Brain pericyte (primary cell): ENCODE results near the gene SLC44A1.

Experiments
- DNase-seq: peaks from one replicate; pipeline ENCODE4 v3.0.0-alpha.2; 2012; ENCODE audit warnings: low read depth, low spot score

The SLC44A1 gene

GRCh38 chr9:105302728-105303127 lies 58.3 kb downstream of the SLC44A1 start:
- no peak for DNase-seq

DNA sequence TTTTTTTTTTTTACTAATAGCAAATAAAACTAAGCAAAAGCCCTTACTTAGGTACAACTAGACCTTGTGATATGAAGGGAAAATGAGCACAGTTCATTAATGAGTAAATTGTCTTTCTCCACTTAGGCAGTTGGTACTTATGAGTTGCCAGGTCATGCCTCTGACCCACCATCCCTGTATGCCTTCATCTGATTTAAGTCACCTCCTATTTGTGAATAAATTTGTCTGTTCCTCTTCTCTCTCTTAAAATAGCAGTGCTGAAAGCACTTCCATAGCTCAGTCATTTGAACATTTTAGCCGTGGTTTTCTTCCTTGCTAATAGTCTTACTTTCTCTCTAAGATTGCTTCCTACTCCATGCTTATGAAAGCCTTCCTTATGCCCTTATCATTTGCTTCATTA lies 61.4 kb downstream of the SLC44A1 start:
- DNase-seq, result no peak

GRCh38 chr9:105306351-105307140 lies 62.1 kb downstream of the SLC44A1 start:
- no peak for DNase-seq

DNA sequence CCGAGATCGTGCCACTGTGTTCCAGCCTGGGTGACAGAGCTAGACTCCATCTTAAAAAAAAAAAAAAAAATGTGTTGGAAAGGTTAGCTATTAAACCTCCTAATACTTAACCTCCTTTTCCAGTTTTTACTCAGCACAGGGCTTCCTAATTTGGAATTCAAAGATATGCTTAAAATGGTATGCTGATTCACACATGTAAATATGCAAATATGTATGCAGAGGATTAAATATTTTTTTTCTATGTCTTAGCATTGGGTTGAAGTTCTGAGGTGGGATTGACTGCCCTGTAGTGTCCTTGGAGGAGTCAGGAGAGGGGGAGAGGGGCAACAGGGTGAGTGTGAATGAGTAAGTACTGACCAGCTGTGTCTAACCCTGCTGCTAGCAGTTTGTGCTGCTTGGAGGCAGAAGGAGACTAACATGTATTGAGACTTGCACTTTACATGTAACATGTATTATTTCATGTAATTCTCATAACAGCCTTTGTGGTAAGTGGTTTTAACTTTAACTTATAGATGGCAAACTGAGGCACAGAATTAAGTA lies 63.2 kb downstream of the SLC44A1 start:
- DNase-seq, result no peak

GRCh38 chr9:105308461-105309341 lies 64.2 kb downstream of the SLC44A1 start:
- DNase-seq, result no peak

DNA sequence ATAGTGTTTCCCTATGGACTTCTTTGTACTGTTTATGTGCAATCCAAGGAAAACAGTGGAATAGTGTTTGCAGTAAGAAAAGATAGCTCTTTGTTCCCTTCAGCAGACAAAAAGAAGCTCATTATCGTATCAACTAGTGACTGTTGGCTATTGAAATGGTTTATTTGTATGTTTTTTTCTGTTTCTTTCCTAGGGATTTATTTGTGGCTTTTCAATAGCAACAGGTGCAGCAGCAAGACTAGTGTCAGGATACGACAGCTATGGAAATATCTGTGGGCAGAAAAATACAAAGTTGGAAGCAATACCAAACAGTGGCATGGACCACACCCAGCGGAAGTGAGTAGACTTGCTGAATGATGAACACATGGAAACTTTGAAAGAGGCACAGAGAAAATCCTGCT lies 65.1 kb downstream of the SLC44A1 start:
- DNase-seq, result no peak

DNA sequence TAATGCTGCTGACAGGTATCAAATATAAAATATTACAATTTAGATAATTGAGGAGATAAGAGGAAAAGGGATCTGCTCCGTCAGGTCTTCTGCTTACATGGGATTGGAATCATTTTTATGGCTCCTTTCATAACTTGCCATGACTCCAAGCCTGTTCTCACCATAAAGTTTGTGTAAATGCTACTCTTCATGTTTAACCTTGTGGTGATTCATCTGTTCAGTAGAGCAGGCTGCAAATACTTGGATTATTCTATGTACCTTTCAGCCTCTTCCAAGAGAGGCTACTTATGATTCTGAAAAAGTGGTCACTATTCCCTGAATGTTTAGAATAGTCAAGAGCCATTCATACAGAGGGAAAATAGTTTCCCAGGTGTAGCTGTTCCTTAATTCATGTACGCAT lies 66.9 kb downstream of the SLC44A1 start:
- DNase-seq, result no peak

DNA sequence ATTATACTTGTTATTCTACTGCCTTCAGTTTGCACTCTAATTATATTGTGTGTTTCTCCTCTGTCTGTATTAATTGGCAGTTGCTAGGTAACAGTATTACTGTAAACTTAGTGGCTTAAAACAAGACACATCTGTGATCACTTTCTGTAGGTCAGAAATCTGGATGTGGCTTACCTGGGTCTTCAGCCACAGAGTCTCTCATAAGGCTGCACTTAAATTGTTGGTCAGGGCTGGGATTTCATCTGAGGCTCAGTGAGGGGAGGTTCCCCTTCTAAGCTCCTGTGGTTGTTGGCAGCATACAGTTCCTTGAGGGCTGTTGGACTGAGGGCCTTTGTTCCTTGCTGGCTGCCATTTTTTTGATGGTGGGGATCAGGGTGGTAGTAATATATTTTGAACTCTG lies 68.8 kb downstream of the SLC44A1 start:
- DNase-seq, result no peak

GRCh38 chr9:105316703-105317102 lies 72.3 kb downstream of the SLC44A1 start:
- DNase-seq, result no peak

GRCh38 chr9:105318729-105319191 lies 74.3 kb downstream of the SLC44A1 start:
- DNase-seq, result no peak

DNA sequence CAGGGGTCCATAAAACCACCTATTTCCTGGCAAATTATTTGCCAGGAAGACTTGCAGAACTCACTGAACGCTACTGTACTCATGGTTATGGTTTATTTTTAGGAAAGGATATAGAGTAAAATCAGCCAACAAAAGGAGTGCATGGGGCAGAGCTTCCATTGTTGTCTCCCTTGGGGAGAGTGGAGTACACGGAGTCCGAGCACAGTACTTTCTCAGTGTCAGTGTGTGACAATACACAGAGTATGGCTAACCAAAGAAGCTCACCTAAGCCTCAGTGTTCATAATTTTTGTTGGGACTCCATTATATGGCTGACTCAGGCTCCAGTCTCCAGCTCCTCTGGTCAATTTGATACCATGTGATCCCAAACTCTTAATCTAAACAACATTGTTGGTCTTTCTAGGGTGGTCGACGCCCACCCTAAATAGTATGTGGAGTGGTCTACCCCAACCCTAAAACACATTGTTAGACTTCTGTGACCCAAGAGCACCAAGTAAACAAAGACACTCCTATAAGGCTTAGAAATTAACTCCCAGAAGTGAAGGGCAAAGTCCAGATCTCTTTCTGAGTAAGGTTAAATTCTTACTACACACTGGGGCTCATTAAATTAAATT lies 74.9 kb downstream of the SLC44A1 start:
- DNase-seq, result no peak

GRCh38 chr9:105320568-105320967 lies 76.1 kb downstream of the SLC44A1 start:
- no peak for DNase-seq

- no peak for DNase-seq
These were observed 83.8 kb downstream of the SLC44A1 start for GRCh38 chr9:105328296-105328695.

- no peak for DNase-seq
These were observed 84.6 kb downstream of the SLC44A1 start for GRCh38 chr9:105328872-105329718.

GRCh38 chr9:105329719-105330062 lies 85.2 kb downstream of the SLC44A1 start:
- no peak for DNase-seq

- DNase-seq, result no peak
These were observed 85.8 kb downstream of the SLC44A1 start for GRCh38 chr9:105330201-105330600.

DNA sequence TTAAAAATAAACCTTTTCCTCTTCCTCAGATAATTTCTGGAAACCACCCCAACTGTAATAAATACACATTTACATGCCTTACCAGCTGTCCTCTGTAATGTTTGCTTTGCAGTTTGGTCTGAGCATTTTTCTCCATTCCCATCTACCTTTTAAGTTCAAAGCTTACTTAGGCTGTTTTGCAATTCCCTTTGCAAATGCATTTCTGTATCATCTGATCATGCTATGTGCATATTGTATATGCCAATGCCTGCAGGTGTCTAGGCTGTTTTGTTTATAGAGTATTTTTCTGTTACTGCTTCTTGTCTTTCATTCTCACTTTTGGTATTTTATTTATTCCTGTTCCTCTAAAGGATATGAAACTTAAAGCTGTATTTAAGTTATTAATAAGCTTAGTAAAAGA lies 86.3 kb downstream of the SLC44A1 start:
- DNase-seq, result no peak

DNA sequence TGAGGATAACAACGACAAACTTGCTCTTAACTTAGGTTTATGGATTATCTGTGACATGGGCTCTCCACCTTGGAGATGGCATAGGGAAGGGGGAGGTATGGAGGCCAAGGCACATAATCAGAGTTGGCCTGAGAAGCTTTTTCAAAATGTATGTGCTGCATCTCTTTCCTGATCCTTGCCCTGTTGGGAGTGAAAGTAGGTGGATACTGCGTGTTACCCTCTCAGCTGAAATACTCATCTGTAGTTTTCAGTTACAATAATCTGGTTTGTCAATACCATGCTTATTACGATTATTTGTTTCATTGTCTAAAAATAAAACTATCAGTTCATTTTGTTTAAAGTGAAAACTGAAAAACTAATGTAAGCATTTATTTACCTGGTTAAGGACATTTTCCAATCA lies 86.7 kb downstream of the SLC44A1 start:
- DNase-seq, result no peak

DNA sequence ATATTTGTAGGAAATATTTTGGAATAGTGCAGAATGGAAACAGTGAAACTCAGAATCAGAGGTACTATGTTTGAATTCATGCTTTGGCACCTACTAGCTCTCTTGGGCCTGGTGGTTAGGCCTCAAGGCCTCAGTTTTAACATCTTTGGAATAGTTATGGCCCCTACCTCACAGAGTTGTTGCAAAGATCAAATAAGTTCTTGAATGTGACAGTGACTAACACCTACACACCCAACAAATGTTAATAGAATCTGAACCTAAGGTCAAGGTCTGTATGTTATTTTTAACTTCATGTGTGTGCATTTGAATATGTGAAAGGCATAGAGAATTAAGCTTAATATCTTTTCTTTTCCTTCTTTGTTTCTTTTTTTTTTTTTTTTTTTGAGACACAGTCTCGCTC lies 87.3 kb downstream of the SLC44A1 start:
- no peak for DNase-seq

DNA sequence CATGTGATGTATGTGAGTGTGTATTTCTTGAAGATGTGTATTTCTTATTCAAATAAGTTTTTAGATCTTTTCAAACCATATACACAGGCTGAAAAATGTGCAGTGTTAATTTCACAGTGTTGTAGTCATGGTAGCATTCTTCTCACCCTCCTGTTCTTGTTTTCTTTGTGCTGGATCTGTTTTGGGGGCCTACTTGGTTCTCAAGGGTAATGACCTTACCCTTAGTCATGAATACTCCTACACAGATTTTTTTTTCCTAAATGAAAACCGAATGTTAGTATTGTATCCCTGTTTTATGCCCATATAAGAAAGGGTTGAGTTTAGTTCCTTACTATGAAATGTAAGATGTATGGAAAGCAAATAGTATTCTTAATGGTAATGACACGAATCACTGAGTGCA lies 88.0 kb downstream of the SLC44A1 start:
- no peak for DNase-seq

GRCh38 chr9:105333076-105333475 lies 88.6 kb downstream of the SLC44A1 start:
- no peak for DNase-seq
